ENCODE data around the gene AMPH. TPM values are rescaled to one million over a fixed set of nuclear protein-coding genes. Genes with fewer than 3 reads are reported as not detected.
"Not testable (repeated sequence)": the region's sequence is repeated elsewhere in the genome, so short reads cannot be mapped to it uniquely, and the experiment has no call there.

AMPH gene
- total RNA-seq, 4 donors from 2014 or later: 5.0 to 11.8 (median 7.8) TPM

GRCh38 chr7:38585572-38586354 is 45.4 kb downstream of the AMPH start:
- Histone ChIP-seq H3K4me3 (no peak overlapping the region), H3K27me3 (no peaks in the 10 kb centered on the region), H3K9me3 (no peaks in the 10 kb centered on the region), H3K27ac (replicated peaks in 1 of 4) (peak overlapping the region in 1 of 4 donors; percentile 10), H3K4me1 (peaks cover 4 to 24% (median 19%) of the 10 kb centered on the region in 4 donors), H3K36me3 (no peaks in the 10 kb centered on the region)
- intact Hi-C loops (cut with DNase I): no loop called here
- 34% methylated on average over 6 of the region's 6 CpGs for WGBS
- no peak for DNase-seq (ENCODE audit: extremely low spot score)
- TF ChIP-seq EP300 (IDR thresholded peaks at IDR 0.05) (no peak), POLR2A (IDR thresholded peaks at IDR 0.05; ENCODE audit: low read depth) (no peak), POLR2AphosphoS5 (IDR thresholded peaks at IDR 0.05) (no peak), CTCF (IDR thresholded peaks at IDR 0.05) (no peak)

GRCh38 chr7:38584443-38585210 is 46.5 kb downstream of the AMPH start:
- intact Hi-C loops (cut with DNase I): no loop called here
- Histone ChIP-seq H3K4me1 (peaks cover 4 to 24% (median 19%) of the 10 kb centered on the region in 4 donors), H3K36me3 (no peaks in the 10 kb centered on the region), H3K4me3 (no peak overlapping the region), H3K27ac (replicated peaks in 1 of 4) (no peak overlapping the region), H3K9me3 (no peaks in the 10 kb centered on the region), H3K27me3 (no peaks in the 10 kb centered on the region)
- DNase-seq (ENCODE audit: extremely low spot score): no peak
- 53% methylated on average over 11 of the region's 11 CpGs for WGBS
- no peak for TF ChIP-seq POLR2A (IDR thresholded peaks at IDR 0.05; ENCODE audit: low read depth)
- no peak for TF ChIP-seq EP300 (IDR thresholded peaks at IDR 0.05)
- no peak for TF ChIP-seq POLR2AphosphoS5 (IDR thresholded peaks at IDR 0.05)
- TF ChIP-seq CTCF (IDR thresholded peaks at IDR 0.05): no peak

- no peak for DNase-seq (ENCODE audit: extremely low spot score)
- H3K27me3 ChIP-seq: no peaks in the 10 kb centered on the region
- 88% methylated on average over 5 of the region's 5 CpGs for WGBS
- no peak overlapping the region for H3K27ac ChIP-seq (replicated peaks in 1 of 4)
- TF ChIP-seq EP300 (IDR thresholded peaks at IDR 0.05): no peak
- intact Hi-C loops (cut with DNase I): no loop called here
- H3K36me3 ChIP-seq: no peaks in the 10 kb centered on the region
- H3K4me3 ChIP-seq: no peak overlapping the region
- H3K4me1 ChIP-seq: peaks cover 4 to 15% (median 14%) of the 10 kb centered on the region in 4 donors
- H3K9me3 ChIP-seq: no peaks in the 10 kb centered on the region
Observed at GRCh38 chr7:38580485-38580884, 50.7 kb downstream of the AMPH start.

GRCh38 chr7:38574086-38574485 is 57.1 kb downstream of the AMPH start:
- 55% methylated on average over 5 of the region's 5 CpGs for WGBS
- no peak overlapping the region for H3K4me3 ChIP-seq
- no peaks in the 10 kb centered on the region for H3K36me3 ChIP-seq
- no peaks in the 10 kb centered on the region for H3K4me1 ChIP-seq
- no peaks in the 10 kb centered on the region for H3K27me3 ChIP-seq
- no peak overlapping the region for H3K27ac ChIP-seq (replicated peaks in 1 of 4)
- DNase-seq (ENCODE audit: extremely low spot score): no peak
- no peak for TF ChIP-seq POLR2A (IDR thresholded peaks at IDR 0.05; ENCODE audit: low read depth)
- no peak for TF ChIP-seq POLR2AphosphoS5 (IDR thresholded peaks at IDR 0.05)
- TF ChIP-seq CTCF (IDR thresholded peaks at IDR 0.05): no peak
- no peak for TF ChIP-seq EP300 (IDR thresholded peaks at IDR 0.05)
- no peaks in the 10 kb centered on the region for H3K9me3 ChIP-seq
- intact Hi-C loops (cut with DNase I): no loop called here

- H3K4me3 ChIP-seq; intact Hi-C loops (cut with DNase I); H3K27me3 ChIP-seq; H3K36me3 ChIP-seq; DNase-seq (ENCODE audit: extremely low spot score); H3K9me3 ChIP-seq; H3K4me1 ChIP-seq; H3K27ac ChIP-seq (replicated peaks in 1 of 4): not testable (repeated sequence)
- 64% methylated on average over 2 of the region's 2 CpGs for WGBS
Observed at GRCh38 chr7:38571620-38572019, 59.6 kb downstream of the AMPH start.

All from esophagus muscularis mucosa (tissue), 4 donors.